GM10847 (cell line): ENCODE results near the gene RNF130.

ENCODE experiments used
- POLR2A ChIP-seq: IDR thresholded peaks from 2 replicates; pipeline ENCODE4 v1.6.1; 2011; ENCODE audit not compliant: insufficient read length; ENCODE audit errors: extremely low read depth

The RNF130 gene

GRCh38 chr5:179998485-179998884, 73.1 kb downstream of the RNF130 start:
- TF ChIP-seq POLR2A: no peak

- no peak for TF ChIP-seq POLR2A
Observed at GRCh38 chr5:179994583-179995323, 76.8 kb downstream of the RNF130 start.

GRCh38 chr5:179991106-179991505, 80.5 kb downstream of the RNF130 start:
- no peak for TF ChIP-seq POLR2A

- TF ChIP-seq POLR2A: no peak
Observed at GRCh38 chr5:179986328-179986727, 85.2 kb downstream of the RNF130 start.

GRCh38 chr5:179981636-179982035, 89.9 kb downstream of the RNF130 start:
- TF ChIP-seq POLR2A: no peak

GRCh38 chr5:179980767-179981166, 90.8 kb downstream of the RNF130 start:
- no peak for TF ChIP-seq POLR2A

- no peak for TF ChIP-seq POLR2A
Observed at GRCh38 chr5:179978792-179979191, 92.8 kb downstream of the RNF130 start.

- TF ChIP-seq POLR2A: no peak
Observed at GRCh38 chr5:179975713-179976134, 95.8 kb downstream of the RNF130 start.

GRCh38 chr5:179974946-179975712, 96.4 kb downstream of the RNF130 start:
- TF ChIP-seq POLR2A: no peak

- no peak for TF ChIP-seq POLR2A
Observed at GRCh38 chr5:179974246-179974945, 97.2 kb downstream of the RNF130 start.

GRCh38 chr5:179973391-179973790, 98.2 kb downstream of the RNF130 start:
- TF ChIP-seq POLR2A: no peak

- TF ChIP-seq POLR2A: no peak
Observed at GRCh38 chr5:179969110-179969509, 102.4 kb downstream of the RNF130 start.

- TF ChIP-seq POLR2A: no peak
Observed at GRCh38 chr5:179967489-179967888, 104.1 kb downstream of the RNF130 start.

- no peak for TF ChIP-seq POLR2A
Observed at GRCh38 chr5:179964015-179964414, 107.5 kb downstream of the RNF130 start.

- no peak for TF ChIP-seq POLR2A
Observed at GRCh38 chr5:179963375-179963774, 108.2 kb downstream of the RNF130 start.
